Calu3 (cell line): ENCODE results near the gene TKFC. TPM values are rescaled to one million over a fixed set of nuclear protein-coding genes. Genes with fewer than 3 reads are reported as not detected.

Experiments
- BruUV-seq: library from RNA; stranded (reverse); fragments of 400-500 nt; replicated peaks from 2 replicates; lab custom pipeline; 2021; lab: Mats Ljungman, UMichigan
- CTCF ChIA-PET: fragments of 300-600 bp; sonication (Branson Sonifier 250); formaldehyde crosslinking; loops from one replicate; lab custom pipeline; 2022; ENCODE audit warnings: antibody characterized with exemption; lab: Charles Lee
- DNase-seq: peaks from one replicate; pipeline ENCODE4 v3.0.0; 2022
- H3K27ac Mint-ChIP-seq: one replicate; pipeline ENCODE4 v1.8.0; 2022; ENCODE audit warnings: mixed read lengths; ENCODE audit not compliant: unreplicated experiment
- H3K27me3 Mint-ChIP-seq: one replicate; pipeline ENCODE4 v1.8.0; 2022; ENCODE audit warnings: mixed read lengths; ENCODE audit not compliant: unreplicated experiment
- H3K36me3 Mint-ChIP-seq: one replicate; pipeline ENCODE4 v1.8.0; 2022; ENCODE audit warnings: mild to moderate bottlenecking, moderate library complexity, mixed read lengths; ENCODE audit not compliant: insufficient read depth, unreplicated experiment
- H3K4me1 Mint-ChIP-seq: one replicate; pipeline ENCODE4 v1.8.0; 2022; ENCODE audit warnings: mild to moderate bottlenecking, low read depth, mixed read lengths; ENCODE audit not compliant: unreplicated experiment
- H3K4me3 Mint-ChIP-seq: one replicate; pipeline ENCODE4 v1.8.0; 2022; ENCODE audit warnings: mild to moderate bottlenecking, low read depth, moderate library complexity, mixed read lengths; ENCODE audit not compliant: unreplicated experiment
- H3K9me3 Mint-ChIP-seq: one replicate; pipeline ENCODE4 v1.8.0; 2022; ENCODE audit warnings: low read depth, mixed read lengths; ENCODE audit not compliant: unreplicated experiment
- CTCF ChIP-seq: fragments of 200-600 bp; IDR thresholded peaks from one replicate; pipeline ENCODE4 v1.8.0; 2022; ENCODE audit warnings: antibody characterized with exemption; ENCODE audit not compliant: unreplicated experiment
- intact Hi-C: fragments of 100-400 bp; cut with micrococcal nuclease; formaldehyde crosslinking; loops from one replicate; pipeline ENCODE4 v1.10.0; 2022; ENCODE audit not compliant: unreplicated experiment
- total RNA-seq: library from RNA; stranded (reverse); gene quantifications from 2 replicates; pipeline ENCODE4 v1.2.3, GENCODE V29; 2022

The TKFC gene
- total RNA-seq, 1 experiment from 2014 or later: 61.1 TPM

GRCh38 chr11:61370349-61371005 lies 37.4 kb downstream of the TKFC start:
- no peak for TF ChIP-seq CTCF
- BruUV-seq: no TSS peak
- H3K36me3 Mint-ChIP-seq: peaks cover 33% of the 10 kb centered on the region
- intact Hi-C loops: no loop called here
- CTCF ChIA-PET: interaction anchor here (0.8 kb wide), 1 partner anchor 9 kb away, joined by 3 read pairs; the partner anchor contains the start of genes CYB561A3 and TMEM138
- H3K4me1 Mint-ChIP-seq: no peaks in the 10 kb centered on the region
- DNase-seq: no peak
- H3K27ac Mint-ChIP-seq: no peak overlapping the region
- H3K4me3 Mint-ChIP-seq: no peak overlapping the region
- no peaks in the 10 kb centered on the region for H3K9me3 Mint-ChIP-seq
- H3K27me3 Mint-ChIP-seq: no peaks in the 10 kb centered on the region

GRCh38 chr11:61372659-61373420 lies 39.8 kb downstream of the TKFC start:
- TF ChIP-seq CTCF: no peak
- Mint-ChIP-seq H3K4me3 (no peak overlapping the region), H3K27me3 (no peaks in the 10 kb centered on the region), H3K27ac (no peak overlapping the region), H3K36me3 (peaks cover 17% of the 10 kb centered on the region), H3K4me1 (no peaks in the 10 kb centered on the region), H3K9me3 (no peaks in the 10 kb centered on the region)
- no TSS peak for BruUV-seq
- intact Hi-C loops: no loop called here
- DNase-seq: no peak
- CTCF ChIA-PET: no interaction called here

- Mint-ChIP-seq H3K9me3 (no peaks in the 10 kb centered on the region), H3K36me3 (no peaks in the 10 kb centered on the region), H3K4me3 (no peak overlapping the region), H3K27me3 (no peaks in the 10 kb centered on the region), H3K4me1 (no peaks in the 10 kb centered on the region), H3K27ac (no peak overlapping the region)
- TF ChIP-seq CTCF: no peak
- BruUV-seq: no TSS peak
- CTCF ChIA-PET: no interaction called here
- intact Hi-C loops: no loop called here
- no peak for DNase-seq
Measured at GRCh38 chr11:61375761-61376108, 42.7 kb downstream of the TKFC start.

- intact Hi-C loops: no loop called here
- Mint-ChIP-seq H3K9me3 (no peaks in the 10 kb centered on the region), H3K27ac (no peak overlapping the region), H3K4me3 (no peak overlapping the region), H3K27me3 (no peaks in the 10 kb centered on the region), H3K36me3 (no peaks in the 10 kb centered on the region), H3K4me1 (no peaks in the 10 kb centered on the region)
- no peak for DNase-seq
- no peak for TF ChIP-seq CTCF
- BruUV-seq: no TSS peak
- CTCF ChIA-PET: no interaction called here
Measured at GRCh38 chr11:61377461-61378160, 44.6 kb downstream of the TKFC start.
